Medulla oblongata (tissue), 1 donor: ENCODE results near the gene CDON.
"Not testable (repeated sequence)": the region's sequence is repeated elsewhere in the genome, so short reads cannot be mapped to it uniquely, and the experiment has no call there.

Experiments used
- DNase-seq: peaks from one replicate; pipeline ENCODE4 v3.0.0-alpha.2; 2015; ENCODE audit errors: extremely low spot score

Gene CDON

GRCh38 chr11:126046570-126047195 is 16.0 kb downstream of the CDON start:
- no peak for DNase-seq

GRCh38 chr11:126039485-126040271 is 23.0 kb downstream of the CDON start:
- no peak for DNase-seq

GRCh38 chr11:126035718-126036117 is 26.9 kb downstream of the CDON start:
- no peak for DNase-seq

GRCh38 chr11:126034933-126035425 is 27.7 kb downstream of the CDON start:
- no peak for DNase-seq

- DNase-seq = no peak
Observed at GRCh38 chr11:126034039-126034932, 28.4 kb downstream of the CDON start.

GRCh38 chr11:126032375-126032774 is 30.3 kb downstream of the CDON start:
- no peak for DNase-seq

- DNase-seq = no peak
Observed at GRCh38 chr11:126029805-126030204, 32.9 kb downstream of the CDON start.

- no peak for DNase-seq
Observed at GRCh38 chr11:126029237-126029636, 33.4 kb downstream of the CDON start.

- not testable (repeated sequence) for DNase-seq
Observed at GRCh38 chr11:126028534-126028933, 34.1 kb downstream of the CDON start.

GRCh38 chr11:126026579-126026978 is 36.1 kb downstream of the CDON start:
- DNase-seq = no peak

GRCh38 chr11:126025822-126026221 is 36.8 kb downstream of the CDON start:
- DNase-seq = no peak

- DNase-seq = no peak
Observed at GRCh38 chr11:126024123-126024522, 38.5 kb downstream of the CDON start.

- no peak for DNase-seq
Observed at GRCh38 chr11:126012852-126013251, 49.8 kb downstream of the CDON start.

GRCh38 chr11:126011754-126012153 is 50.9 kb downstream of the CDON start:
- no peak for DNase-seq

GRCh38 chr11:126011265-126011664 is 51.4 kb downstream of the CDON start:
- no peak for DNase-seq

GRCh38 chr11:126008956-126009355 is 53.7 kb downstream of the CDON start:
- DNase-seq = no peak

- no peak for DNase-seq
Observed at GRCh38 chr11:126007238-126007637, 55.4 kb downstream of the CDON start.

- DNase-seq = no peak
Observed at GRCh38 chr11:126006068-126006467, 56.6 kb downstream of the CDON start.

- DNase-seq = no peak
Observed at GRCh38 chr11:126002181-126002580, 60.5 kb downstream of the CDON start.

- DNase-seq = no peak
Observed at GRCh38 chr11:125999234-125999880, 63.3 kb downstream of the CDON start.

- no peak for DNase-seq
Observed at GRCh38 chr11:125998267-125998666, 64.4 kb downstream of the CDON start.

- no peak for DNase-seq
Observed at GRCh38 chr11:125995313-125995712, 67.4 kb downstream of the CDON start.
